HUES48 (cell line): ENCODE data around the gene MORC2.

Source experiments
- H3K27ac ChIP-seq: one replicate; pipeline ENCODE4 v1.7.0; 2013; ENCODE audit warnings: low read depth, low read length, inconsistent platforms
- H3K27me3 ChIP-seq: 2 replicates; pipeline ENCODE4 v1.6.1; 2013; ENCODE audit warnings: mild to moderate bottlenecking, low read length; ENCODE audit not compliant: control insufficient read depth, insufficient read depth
- H3K36me3 ChIP-seq: 2 replicates; pipeline ENCODE4 v1.6.1; 2013; ENCODE audit warnings: low read length; ENCODE audit not compliant: control insufficient read depth, insufficient read depth
- H3K4me1 ChIP-seq: 2 replicates; pipeline ENCODE4 v1.6.1; 2013; ENCODE audit warnings: mild to moderate bottlenecking, low read length; ENCODE audit not compliant: control insufficient read depth, insufficient read depth
- H3K4me3 ChIP-seq: 2 replicates; pipeline ENCODE4 v1.5.1; 2013; ENCODE audit warnings: mild to moderate bottlenecking, low read depth, low read length
- H3K9ac ChIP-seq: 2 replicates; pipeline ENCODE4 v1.6.1; 2013; ENCODE audit warnings: mild to moderate bottlenecking, low read depth, low read length, moderate library complexity
- H3K9me3 ChIP-seq: 2 replicates; pipeline ENCODE4 v1.6.1; 2013; ENCODE audit warnings: low read length; ENCODE audit not compliant: control insufficient read depth, insufficient read depth

MORC2 gene

DNA sequence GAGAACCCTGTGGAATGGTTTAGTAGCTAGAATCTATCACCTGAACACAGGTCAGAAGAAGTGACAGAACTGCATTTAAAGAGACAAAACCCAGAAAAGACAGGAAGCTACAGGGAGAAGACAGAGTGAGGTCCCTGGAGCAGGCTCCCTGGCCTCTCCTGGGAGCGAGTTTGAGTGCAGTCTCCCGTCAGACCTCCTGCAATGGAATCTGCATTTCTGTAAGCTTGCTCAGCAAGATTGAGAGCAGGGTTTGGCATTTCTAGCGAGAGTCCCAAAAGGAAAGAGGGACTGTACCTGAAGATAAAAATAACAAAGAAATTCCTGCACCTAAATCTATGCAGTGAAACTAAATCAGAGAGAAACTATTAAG lies 74.2 kb downstream of the MORC2 start:
- Histone ChIP-seq H3K27me3 (no peaks in the 10 kb centered on the region), H3K4me1 (peaks cover 11% of the 10 kb centered on the region; the same call in 1 of the 2 replicates), H3K36me3 (peaks cover 17% of the 10 kb centered on the region), H3K9ac (no peak overlapping the region), H3K4me3 (no peak overlapping the region), H3K27ac (peak overlapping the region; percentile 48), H3K9me3 (no peaks in the 10 kb centered on the region)

DNA sequence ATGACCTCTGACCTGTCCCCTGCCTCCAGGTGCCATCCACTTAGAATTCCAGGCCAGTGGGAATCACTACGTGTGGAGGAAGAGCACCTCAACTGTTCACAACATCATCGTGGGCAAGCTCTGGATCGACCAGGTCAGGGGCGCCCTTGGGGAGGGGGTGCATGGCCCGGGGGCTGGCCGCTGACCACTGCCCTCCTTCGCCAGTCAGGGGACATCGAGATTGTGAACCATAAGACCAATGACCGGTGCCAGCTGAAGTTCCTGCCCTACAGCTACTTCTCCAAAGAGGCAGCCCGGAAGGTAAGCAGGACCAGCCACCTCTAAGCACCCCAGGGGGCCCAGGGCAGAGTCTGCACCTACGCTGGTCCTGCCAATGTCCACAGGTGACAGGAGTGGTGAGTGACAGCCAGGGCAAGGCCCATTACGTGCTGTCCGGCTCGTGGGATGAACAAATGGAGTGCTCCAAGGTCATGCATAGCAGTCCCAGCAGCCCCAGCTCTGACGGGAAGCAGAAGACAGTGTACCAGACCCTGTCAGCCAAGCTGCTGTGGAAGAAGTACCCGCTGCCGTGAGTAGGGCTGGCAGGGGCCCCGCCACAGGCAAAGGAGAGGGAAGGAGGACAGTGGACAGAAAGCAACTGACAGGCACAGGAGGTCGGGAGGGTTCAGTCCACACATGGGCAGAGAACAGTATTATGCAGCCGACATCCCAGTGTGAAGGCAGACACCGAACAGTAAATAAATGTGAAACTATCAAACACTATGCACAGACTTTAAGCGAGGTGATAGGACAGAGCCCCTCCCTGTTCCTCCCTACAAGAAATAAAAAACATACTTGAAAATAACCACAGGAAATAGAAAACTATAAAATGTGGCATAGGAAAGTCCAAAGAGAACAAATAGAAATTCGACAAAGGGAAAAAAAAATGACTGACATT lies 74.9 kb downstream of the MORC2 start:
- Histone ChIP-seq H3K4me3 (no peak overlapping the region), H3K4me1 (peaks cover 11% of the 10 kb centered on the region; the same call in 1 of the 2 replicates), H3K9me3 (no peaks in the 10 kb centered on the region), H3K9ac (no peak overlapping the region), H3K27me3 (no peaks in the 10 kb centered on the region), H3K36me3 (peaks cover 17% of the 10 kb centered on the region), H3K27ac (no peak overlapping the region)

DNA sequence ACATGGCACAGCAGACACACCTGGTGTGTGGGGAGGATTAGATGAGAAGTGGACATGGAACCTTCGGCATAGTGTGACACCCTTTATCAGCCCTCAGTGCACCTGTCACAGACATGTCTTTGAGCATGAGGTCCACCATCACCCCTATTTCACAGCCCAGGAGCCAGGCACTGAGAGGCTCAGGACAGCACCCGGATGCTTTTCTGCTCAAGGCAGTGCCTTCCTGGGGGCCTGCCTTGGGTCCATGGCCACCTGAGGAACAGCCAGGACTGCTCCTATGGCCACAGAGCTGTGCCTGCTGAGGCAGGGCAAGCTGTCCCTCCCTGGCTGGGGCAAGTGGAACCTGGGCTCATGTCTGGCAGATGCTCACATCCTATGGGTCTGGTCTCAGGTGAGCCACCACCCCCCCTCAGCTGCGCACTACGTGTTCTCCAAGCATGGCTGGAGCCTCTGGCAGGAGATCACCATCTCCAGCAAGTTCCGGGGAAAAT lies 75.8 kb downstream of the MORC2 start:
- H3K36me3 ChIP-seq: peaks cover 17% of the 10 kb centered on the region
- H3K27me3 ChIP-seq: no peaks in the 10 kb centered on the region
- H3K27ac ChIP-seq: no peak overlapping the region
- no peaks in the 10 kb centered on the region for H3K9me3 ChIP-seq
- peaks cover 11% of the 10 kb centered on the region; the same call in 1 of the 2 replicates for H3K4me1 ChIP-seq
- no peak overlapping the region for H3K4me3 ChIP-seq
- H3K9ac ChIP-seq: no peak overlapping the region

DNA sequence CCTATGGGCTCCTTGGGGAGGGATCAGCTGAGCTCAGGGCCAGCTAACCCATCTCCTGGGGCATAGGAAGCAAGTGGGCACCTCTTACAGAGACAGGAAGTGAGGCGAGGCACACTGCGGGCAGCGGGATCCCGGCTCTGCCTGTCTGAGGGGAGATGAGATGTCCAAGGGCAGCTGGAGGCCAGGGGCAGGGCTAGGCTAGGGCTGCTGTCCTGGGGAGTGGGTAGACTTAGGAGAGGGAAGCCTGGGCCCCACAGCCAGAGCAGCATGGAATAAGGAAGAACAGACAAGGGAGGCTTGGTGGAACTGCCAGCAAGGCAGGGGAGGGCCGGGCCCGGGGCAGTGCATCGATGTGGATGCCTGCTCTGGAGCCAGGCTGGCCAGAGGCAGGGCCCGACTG lies 76.3 kb downstream of the MORC2 start:
- Histone ChIP-seq H3K9ac (no peak overlapping the region), H3K27me3 (no peaks in the 10 kb centered on the region), H3K4me1 (peaks cover 11% of the 10 kb centered on the region; the same call in 1 of the 2 replicates), H3K9me3 (no peaks in the 10 kb centered on the region), H3K36me3 (peaks cover 17% of the 10 kb centered on the region), H3K27ac (no peak overlapping the region), H3K4me3 (no peak overlapping the region)

DNA sequence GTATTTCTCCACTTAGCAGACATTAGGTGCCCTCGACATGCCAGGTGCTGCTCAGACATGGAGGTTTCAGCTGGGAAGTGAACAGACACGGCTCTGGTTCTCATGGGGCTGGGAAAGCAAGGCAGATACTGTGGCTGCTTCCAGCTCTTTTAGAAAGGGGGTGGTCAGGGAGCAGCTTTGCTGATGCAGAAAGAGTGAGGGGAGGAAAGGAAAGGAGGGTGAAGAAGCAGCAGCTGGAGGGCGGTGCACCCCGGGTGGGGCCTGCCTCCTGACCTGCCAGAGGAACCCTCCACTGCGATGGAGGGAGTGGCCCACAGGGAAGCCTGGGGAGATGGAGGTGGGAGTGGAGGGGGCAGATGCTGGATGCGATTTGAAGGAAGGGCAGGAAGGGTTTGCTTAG lies 76.8 kb downstream of the MORC2 start:
- Histone ChIP-seq H3K4me3 (no peak overlapping the region), H3K9me3 (no peaks in the 10 kb centered on the region), H3K4me1 (peaks cover 11% of the 10 kb centered on the region; the same call in 1 of the 2 replicates), H3K27me3 (no peaks in the 10 kb centered on the region), H3K36me3 (peaks cover 17% of the 10 kb centered on the region), H3K9ac (no peak overlapping the region), H3K27ac (no peak overlapping the region)

DNA sequence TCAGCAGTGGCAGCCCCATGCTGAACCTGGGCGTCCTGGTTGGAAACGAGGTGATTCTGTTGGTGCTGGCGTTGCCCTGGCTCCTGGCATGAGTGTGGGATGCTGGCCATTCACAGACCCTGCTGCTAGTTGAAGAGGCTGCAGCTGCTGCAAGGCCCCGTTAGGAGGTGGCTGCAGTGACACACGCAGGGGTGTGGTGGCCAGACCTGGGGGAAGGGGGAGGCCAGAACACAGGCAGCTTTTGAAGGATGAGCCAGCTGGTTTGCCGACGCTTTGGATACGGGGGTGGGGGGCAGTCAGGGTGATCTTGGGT lies 77.2 kb downstream of the MORC2 start:
- Histone ChIP-seq H3K9ac (no peak overlapping the region), H3K4me3 (no peak overlapping the region), H3K9me3 (no peaks in the 10 kb centered on the region), H3K27me3 (no peaks in the 10 kb centered on the region), H3K4me1 (peaks cover 14% of the 10 kb centered on the region), H3K36me3 (peaks cover 17% of the 10 kb centered on the region), H3K27ac (no peak overlapping the region)

DNA sequence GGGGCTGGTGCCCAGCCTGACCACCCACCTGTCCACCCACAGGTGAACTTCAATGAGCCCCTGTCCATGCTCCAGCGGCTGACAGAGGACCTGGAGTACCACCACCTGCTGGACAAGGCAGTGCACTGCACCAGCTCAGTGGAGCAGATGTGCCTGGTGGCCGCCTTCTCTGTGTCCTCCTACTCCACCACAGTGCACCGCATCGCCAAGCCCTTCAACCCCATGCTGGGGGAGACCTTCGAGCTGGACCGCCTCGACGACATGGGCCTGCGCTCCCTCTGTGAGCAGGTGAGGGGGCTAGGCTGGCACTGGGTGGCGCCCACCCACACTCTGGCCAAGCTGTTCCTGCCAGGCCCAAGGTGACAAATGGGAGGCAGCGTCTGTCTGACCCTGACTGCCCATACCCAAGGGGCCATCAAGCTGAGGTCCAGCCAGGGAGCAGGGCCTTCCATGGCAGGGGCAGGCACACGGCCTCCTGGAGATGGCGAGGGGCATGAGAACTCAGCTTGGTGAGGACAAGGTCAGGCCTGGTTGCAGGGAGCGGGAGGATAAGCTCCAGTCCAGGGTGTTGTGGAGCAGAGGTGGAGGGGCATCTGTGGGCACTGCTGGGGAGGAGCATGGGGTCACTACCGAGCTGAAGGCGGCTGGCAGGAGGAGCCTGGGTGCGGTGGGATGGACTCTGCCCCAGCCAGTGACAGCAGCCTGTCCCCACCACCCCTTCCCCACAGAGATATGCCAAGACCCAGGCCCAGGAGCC lies 77.7 kb downstream of the MORC2 start:
- Histone ChIP-seq H3K4me3 (no peak overlapping the region), H3K36me3 (peaks cover 17% of the 10 kb centered on the region), H3K27ac (no peak overlapping the region), H3K9ac (no peak overlapping the region), H3K4me1 (peaks cover 19% of the 10 kb centered on the region), H3K27me3 (no peaks in the 10 kb centered on the region), H3K9me3 (no peaks in the 10 kb centered on the region)

DNA sequence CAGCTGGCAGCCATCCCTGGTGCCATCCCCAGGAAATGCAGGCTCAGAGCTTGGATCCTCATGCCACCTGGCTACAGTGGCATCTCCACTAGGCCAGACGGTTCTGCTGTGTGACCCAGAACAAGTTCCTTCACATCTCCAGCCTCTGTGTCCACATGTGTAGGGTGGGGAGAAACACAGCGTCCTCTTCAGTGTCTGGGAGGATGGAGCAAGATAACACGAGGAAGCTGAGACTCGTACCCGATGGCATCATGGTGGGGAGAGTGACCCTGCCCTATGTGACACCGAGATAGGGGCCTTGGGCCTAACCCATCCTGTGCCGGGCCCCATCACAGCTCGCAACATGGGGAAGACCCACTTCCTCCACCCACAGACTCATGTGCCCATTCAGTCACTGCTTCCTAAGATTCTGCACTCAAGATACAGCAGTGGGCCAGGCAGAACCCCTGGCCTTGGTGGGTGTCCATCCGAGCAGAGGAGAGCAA lies 78.5 kb downstream of the MORC2 start:
- Histone ChIP-seq H3K27ac (no peak overlapping the region), H3K9ac (no peak overlapping the region), H3K4me1 (peaks cover 19% of the 10 kb centered on the region), H3K27me3 (no peaks in the 10 kb centered on the region), H3K9me3 (no peaks in the 10 kb centered on the region), H3K4me3 (no peak overlapping the region), H3K36me3 (peaks cover 17% of the 10 kb centered on the region)

DNA sequence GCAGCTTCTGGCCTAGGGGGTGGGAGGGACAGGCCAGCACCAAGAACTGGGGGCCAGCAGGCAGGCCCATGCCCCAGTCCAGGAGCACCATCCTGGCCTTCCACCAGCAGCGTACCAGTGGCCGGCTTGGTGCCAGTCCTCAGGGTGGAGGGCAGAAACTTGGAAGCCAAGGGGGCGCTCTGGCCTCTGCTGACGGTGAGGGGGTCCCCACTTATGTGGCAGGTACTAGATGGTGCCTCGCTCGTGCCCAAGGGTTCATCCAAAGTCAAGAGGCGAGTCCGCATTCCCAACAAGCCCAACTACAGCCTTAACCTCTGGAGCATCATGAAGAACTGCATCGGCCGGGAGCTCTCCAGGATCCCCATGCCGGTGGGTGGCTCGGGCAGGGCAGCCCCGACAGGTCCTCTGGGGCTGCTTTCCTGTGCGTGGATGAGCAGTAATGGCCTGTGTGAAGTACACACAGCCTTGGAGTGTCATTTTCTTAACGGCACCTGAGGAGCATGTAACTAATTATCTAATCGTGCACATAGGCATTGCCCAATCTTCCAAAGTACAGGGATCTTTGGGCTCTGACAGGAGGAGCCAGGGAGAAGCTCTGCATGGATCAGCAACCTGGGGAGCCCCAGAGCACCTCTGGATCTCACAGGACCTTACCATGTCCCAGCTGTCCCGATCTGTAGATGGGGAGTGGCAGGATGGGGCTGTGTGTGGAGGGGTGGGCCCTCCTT lies 79.1 kb downstream of the MORC2 start:
- H3K27ac ChIP-seq: no peak overlapping the region

DNA sequence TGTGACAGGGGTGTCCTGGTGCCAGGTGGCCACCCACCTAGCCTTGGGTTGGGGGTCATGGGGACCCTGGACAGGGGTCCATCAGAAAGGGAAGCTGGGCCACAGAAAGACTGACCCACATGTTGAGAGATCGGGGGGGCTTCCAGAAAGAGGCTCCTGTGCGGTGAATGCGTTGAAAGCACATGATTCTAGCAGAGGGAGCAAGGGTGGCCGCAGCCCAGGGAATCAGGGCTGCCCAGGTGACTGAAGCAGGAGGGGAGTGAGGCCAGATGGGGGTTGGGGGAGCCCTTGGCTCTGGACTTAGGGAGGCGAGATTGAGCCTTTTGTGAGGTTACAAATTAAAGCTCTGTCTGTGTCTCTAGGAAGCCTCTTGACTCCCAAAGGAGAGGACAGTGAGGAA lies 80.7 kb downstream of the MORC2 start:
- Histone ChIP-seq H3K4me1 (peaks cover 7% of the 10 kb centered on the region; the same call in 1 of the 2 replicates), H3K27me3 (no peaks in the 10 kb centered on the region), H3K9ac (no peak overlapping the region), H3K9me3 (no peaks in the 10 kb centered on the region), H3K4me3 (no peak overlapping the region), H3K36me3 (peaks cover 10% of the 10 kb centered on the region; the same call in 1 of the 2 replicates), H3K27ac (no peak overlapping the region)

More for the DNA sequence above, 79.1 kb downstream of the MORC2 start:
- Histone ChIP-seq H3K4me1 (peaks cover 13% of the 10 kb centered on the region), H3K4me3 (no peak overlapping the region), H3K9ac (no peak overlapping the region), H3K27me3 (no peaks in the 10 kb centered on the region), H3K36me3 (peaks cover 17% of the 10 kb centered on the region), H3K9me3 (no peaks in the 10 kb centered on the region)
